Subcutaneous abdominal adipose tissue (tissue), 5 donors: ENCODE measurements around the gene ELOVL3.

Experiments
- H3K27ac ChIP-seq: one replicate; pipeline ENCODE4 v1.7.0; 2013; ENCODE audit warnings: low read depth, mild to moderate bottlenecking, inconsistent platforms, low read length, moderate library complexity
- H3K27me3 ChIP-seq, 5 donors: one replicate each; pipeline ENCODE4 v1.7.0; 2013; ENCODE audit warnings: low read length in 5 of 5, inconsistent platforms in 1 of 5; ENCODE audit not compliant: control insufficient read depth in 5 of 5, insufficient read depth in 4 of 5
- H3K36me3 ChIP-seq, 5 donors: one replicate each; pipeline ENCODE4 v1.7.0; 2013; ENCODE audit warnings: low read length in 5 of 5; ENCODE audit not compliant: control insufficient read depth in 5 of 5, insufficient read depth in 5 of 5
- H3K4me1 ChIP-seq, 5 donors: one replicate each; pipeline ENCODE4 v1.7.0; 2013; ENCODE audit warnings: low read length in 5 of 5, mild to moderate bottlenecking in 3 of 5, moderate library complexity in 1 of 5; ENCODE audit not compliant: control insufficient read depth in 5 of 5, insufficient read depth in 5 of 5
- H3K4me3 ChIP-seq, 5 donors: one replicate each; pipeline ENCODE4 v1.7.0; 2013; ENCODE audit warnings: low read length in 5 of 5, low read depth in 1 of 5
- H3K9ac ChIP-seq, 5 donors: one replicate each; pipeline ENCODE4 v1.7.0; 2013; ENCODE audit warnings: low read length in 5 of 5, mild to moderate bottlenecking in 4 of 5, moderate library complexity in 3 of 5
- H3K9me3 ChIP-seq, 5 donors: one replicate each; pipeline ENCODE4 v1.7.0; 2013; ENCODE audit warnings: low read length in 5 of 5; ENCODE audit not compliant: control insufficient read depth in 5 of 5
- donor health status: healthy.
- donor health status: healthy.
- donor health status: healthy.
- donor health status: healthy.
- donor health status: healthy.

ELOVL3 gene

DNA sequence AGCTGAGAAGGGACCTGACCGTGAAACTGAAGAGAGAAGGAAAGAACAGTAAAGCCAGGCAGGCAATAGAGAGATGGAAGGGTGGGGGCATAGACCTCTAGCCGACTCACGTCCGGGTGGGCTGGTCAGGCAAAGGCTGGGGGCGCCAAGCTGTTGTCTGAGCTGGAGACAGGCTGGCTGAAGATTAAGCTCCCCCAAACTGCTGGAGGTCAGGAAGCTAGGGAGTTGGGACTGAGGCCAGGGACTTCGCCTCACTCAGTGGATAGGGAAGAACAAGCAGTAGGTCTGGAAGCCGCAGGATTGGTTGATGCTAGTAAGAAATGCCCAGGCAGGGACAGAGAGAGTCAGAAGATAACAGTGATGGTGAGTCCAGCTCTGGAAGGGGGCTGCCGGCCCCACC lies 9.9 kb downstream of the ELOVL3 start:
- Histone ChIP-seq H3K27ac (no peak overlapping the region), H3K36me3 (no peaks in the 10 kb centered on the region), H3K27me3 (peaks cover 0 to 28% (median 10%) of the 10 kb centered on the region in 5 donors), H3K9ac (no peak overlapping the region), H3K9me3 (no peaks in the 10 kb centered on the region), H3K4me1 (peaks cover 0 to 19% (median 17%) of the 10 kb centered on the region in 5 donors), H3K4me3 (no peak overlapping the region)

DNA sequence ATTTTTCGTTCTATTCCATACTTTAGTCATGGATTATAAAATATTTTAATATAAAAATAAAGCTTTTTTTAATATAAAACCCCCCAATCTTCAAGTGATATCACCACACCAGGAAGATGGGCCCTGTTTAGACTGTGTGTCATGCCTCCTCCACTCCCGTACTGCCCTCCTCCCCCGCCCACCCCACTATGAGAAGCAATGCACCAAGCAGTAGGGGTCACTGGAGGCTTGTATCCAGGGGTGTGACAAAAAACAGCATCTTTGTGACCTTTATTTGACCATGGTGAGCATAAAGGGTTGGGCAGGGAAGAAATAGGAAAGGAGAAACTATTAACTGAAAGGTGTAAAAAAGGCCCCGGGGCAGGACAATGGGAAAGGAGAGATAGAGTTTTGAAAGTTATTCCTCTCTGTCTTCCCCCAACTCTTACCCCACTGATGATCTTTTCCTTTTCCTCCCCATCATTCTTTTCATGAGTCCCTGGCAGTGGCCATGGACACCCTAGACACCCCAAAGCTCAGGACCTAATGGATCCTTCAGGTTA lies 11.7 kb downstream of the ELOVL3 start:
- H3K27me3 ChIP-seq, result peaks cover 0 to 21% (median 10%) of the 10 kb centered on the region in 5 donors
- no peak overlapping the region for H3K4me3 ChIP-seq
- no peak overlapping the region for H3K9ac ChIP-seq
- H3K9me3 ChIP-seq, result no peaks in the 10 kb centered on the region
- H3K36me3 ChIP-seq, result no peaks in the 10 kb centered on the region
- no peak overlapping the region for H3K27ac ChIP-seq
- peaks cover 2 to 22% (median 17%) of the 10 kb centered on the region in 5 donors for H3K4me1 ChIP-seq

DNA sequence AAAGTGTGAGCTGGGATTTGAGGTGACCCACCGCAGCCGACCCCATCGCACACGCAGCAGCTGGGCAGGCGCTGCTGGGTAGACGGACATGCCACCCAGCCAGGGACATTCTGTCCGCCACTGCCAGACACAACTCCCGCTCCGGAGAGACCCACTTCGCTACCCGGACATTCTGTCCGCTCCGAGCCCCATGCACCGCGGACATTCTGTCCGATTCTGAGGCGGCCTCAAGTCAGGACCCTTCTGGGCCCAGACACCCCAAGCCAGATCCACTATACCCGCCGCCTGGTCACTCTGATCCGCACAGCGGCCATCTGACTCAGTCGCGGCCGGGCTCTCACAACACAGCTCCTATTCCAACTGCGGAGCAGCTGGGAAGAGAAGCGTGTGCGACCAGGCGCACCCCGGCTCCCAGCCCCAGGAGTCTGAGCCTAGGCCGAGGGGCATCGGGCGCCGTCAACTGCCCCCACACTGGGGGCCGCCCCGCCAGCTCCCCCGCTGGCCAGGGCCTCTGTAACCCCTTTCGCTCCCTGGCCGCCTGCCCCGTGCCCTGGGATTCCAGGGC lies 14.4 kb downstream of the ELOVL3 start:
- Histone ChIP-seq H3K36me3 (no peaks in the 10 kb centered on the region), H3K27ac (no peak overlapping the region), H3K27me3 (peaks cover 0 to 8% (median 5%) of the 10 kb centered on the region in 5 donors), H3K4me1 (peaks cover 5 to 32% (median 23%) of the 10 kb centered on the region in 5 donors), H3K9me3 (no peaks in the 10 kb centered on the region), H3K9ac (peak overlapping the region in 4 of 5 donors; percentile 21 to 70 (median 55)), H3K4me3 (peak overlapping the region; percentile 67 to 91 (median 71))

DNA sequence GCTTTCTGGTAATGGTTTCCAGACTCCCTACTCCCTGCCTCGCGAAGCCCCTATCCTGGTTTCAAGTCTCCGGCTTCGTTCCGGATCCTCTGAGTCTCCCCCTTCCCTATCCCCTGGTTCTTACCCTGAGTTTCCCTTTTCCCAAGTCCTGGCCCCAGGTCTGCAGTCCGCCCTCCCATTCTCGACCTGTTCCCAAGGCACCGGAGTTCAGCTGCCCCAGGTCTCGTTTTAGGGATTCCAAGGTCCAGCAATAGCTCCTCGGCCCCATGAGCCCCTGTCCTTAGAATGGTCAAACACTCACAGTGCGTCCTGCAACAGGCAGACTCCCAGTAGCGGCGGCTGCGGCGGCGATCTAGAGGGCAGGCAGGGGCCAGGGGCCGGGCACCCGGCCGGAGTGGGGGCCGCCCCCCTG lies 14.9 kb downstream of the ELOVL3 start:
- Histone ChIP-seq H3K4me1 (peaks cover 5 to 37% (median 26%) of the 10 kb centered on the region in 5 donors), H3K27me3 (peaks cover 0 to 7% (median 3%) of the 10 kb centered on the region in 5 donors), H3K9me3 (no peaks in the 10 kb centered on the region), H3K36me3 (no peaks in the 10 kb centered on the region), H3K4me3 (peak overlapping the region; percentile 67 to 91 (median 71)), H3K9ac (peak overlapping the region in 4 of 5 donors; percentile 21 to 70 (median 55)), H3K27ac (no peak overlapping the region)

DNA sequence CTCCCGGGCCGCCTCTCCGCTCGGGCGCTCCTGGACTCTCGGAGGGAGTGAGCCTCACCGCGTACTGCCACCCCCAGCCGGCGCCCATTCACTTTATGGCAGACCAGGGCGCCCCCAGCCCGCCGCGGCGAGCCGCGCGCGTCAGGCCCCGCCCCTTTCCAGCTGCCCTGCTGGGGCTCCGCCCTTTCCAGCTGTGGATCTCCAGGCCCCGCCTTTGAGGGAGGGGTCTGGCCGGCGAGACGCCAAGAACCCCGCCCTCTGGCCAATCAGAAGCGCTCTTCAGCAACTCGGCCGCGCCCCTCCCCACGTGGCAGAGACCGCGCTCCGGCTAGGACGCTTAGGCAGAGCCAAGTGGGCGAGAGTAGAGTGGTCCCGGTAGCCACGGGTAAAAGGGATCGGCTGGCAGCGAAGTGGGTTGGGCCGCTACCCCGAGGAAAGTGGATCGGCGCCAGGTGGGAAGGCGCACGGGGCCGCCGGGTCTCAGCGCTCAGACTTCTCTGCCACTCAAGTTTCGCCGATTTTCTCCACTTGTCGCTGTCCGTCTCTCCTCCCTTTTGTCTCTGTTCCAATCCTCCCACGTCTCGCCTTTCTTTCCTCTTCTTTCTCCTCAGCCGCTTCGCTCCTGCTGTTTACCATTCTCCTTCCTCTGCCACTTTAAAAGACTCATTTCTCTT lies 15.5 kb downstream of the ELOVL3 start, which contains the start of gene PITX3:
Gene PITX3, minus strand, starts transcription at position 69 of the 674 bp plus-strand sequence. CDS start 9,432 bp downstream, outside the sequence.
- Histone ChIP-seq H3K27ac (peak within 1 kb of the TSS; percentile 20), H3K36me3 (no peaks in the 10 kb centered on the region), H3K4me3 (peak within 1 kb of the TSS; percentile 67 to 91 (median 71)), H3K9ac (peak within 1 kb of the TSS in 4 of 5 donors; percentile 21 to 70 (median 56)), H3K9me3 (no peaks in the 10 kb centered on the region), H3K27me3 (peaks cover 0 to 7% (median 2%) of the 10 kb centered on the region in 5 donors), H3K4me1 (peaks cover 5 to 42% (median 31%) of the 10 kb centered on the region in 5 donors)

DNA sequence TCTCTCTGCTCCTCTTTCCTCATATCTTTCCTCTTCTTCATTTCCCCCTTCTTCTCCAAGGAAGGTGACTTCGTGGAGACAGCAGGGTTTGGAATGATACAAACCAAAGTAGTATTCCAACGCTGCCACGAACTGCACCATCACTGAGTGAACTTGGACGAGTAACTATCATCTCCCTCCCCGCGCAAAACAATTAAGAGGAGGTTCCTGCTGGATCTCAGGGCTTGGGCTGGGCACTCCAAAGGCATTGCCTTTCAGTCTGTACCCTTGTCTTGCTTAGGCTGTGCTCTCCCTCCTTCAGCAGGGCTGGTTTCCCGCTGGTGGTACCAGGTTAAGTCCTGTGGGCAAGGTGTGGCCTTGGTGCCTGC lies 16.0 kb downstream of the ELOVL3 start:
- Histone ChIP-seq H3K27me3 (peaks cover 0 to 7% (median 2%) of the 10 kb centered on the region in 5 donors), H3K36me3 (no peaks in the 10 kb centered on the region), H3K4me1 (peaks cover 5 to 47% (median 37%) of the 10 kb centered on the region in 5 donors), H3K9me3 (no peaks in the 10 kb centered on the region), H3K27ac (peak overlapping the region; percentile 20), H3K4me3 (peak overlapping the region; percentile 67 to 73 (median 71)), H3K9ac (peak overlapping the region in 4 of 5 donors; percentile 16 to 67 (median 52))

DNA sequence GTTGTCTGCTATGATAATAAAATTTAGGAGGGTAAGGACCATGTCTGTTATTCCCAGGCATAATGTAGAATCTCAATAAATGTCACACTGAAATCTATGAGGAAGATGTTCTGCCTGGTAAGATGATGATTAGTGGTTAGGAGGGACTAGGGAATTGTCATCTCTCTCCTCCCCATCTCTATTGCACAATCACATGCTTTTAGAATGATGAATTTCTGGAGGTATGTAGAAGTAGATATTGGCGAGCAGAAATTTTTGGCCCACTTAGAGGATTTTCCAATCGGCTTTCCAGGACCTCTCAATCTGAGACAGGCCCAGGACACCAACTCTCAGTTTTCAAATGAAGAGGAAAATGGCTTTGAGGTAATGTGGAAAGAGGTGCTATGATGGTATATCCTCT lies 17.2 kb downstream of the ELOVL3 start:
- Histone ChIP-seq H3K9ac (no peak overlapping the region), H3K27ac (no peak overlapping the region), H3K9me3 (no peaks in the 10 kb centered on the region), H3K4me1 (peaks cover 7 to 59% (median 49%) of the 10 kb centered on the region in 5 donors), H3K36me3 (no peaks in the 10 kb centered on the region), H3K27me3 (peaks cover 0 to 7% (median 2%) of the 10 kb centered on the region in 5 donors), H3K4me3 (no peak overlapping the region)

DNA sequence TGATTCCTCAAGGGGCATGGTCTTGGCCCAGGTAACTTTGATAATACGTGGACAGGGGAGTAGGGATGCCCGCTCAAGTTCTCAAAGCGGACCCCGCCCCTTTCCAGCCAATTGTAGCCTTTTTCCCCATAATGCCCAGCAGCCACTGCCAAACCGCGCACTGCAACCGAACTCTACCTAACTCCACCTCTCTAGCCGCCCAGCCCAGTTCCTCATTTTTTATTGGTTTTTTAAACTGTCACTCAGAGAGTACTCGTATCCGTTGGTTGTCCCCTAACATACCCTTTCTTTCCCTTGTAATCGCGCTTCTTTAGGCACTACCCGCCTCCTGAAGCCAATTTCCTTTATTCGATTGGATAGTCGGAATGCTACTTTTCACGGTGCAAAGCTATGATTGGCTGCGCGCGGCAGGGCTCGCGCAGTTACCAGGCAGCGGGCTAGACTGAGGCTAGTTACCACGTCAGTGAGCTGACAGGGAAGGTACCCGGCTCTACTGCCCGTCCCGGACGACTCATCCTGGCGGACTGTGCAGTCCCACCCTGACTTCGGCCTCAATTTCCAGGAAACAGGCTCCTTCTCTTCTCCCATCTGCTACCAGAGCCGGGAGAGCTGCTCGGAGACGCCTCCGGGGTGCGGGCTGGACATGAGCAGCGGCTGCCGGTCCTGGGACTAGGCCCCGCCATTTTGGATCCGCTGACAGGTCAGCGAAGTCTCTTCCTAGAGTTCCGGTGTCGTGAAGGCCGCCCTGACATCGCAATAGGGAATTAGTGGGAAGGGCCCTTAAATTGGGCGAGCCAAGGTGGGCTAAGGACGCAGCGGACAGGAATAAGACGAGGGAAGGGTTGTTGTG lies 19.2 kb downstream of the ELOVL3 start, which contains the start of gene GBF1:
Gene GBF1, plus strand, starts transcription at position 451 of the 850 bp plus-strand sequence. CDS start 13,407 bp downstream, outside the sequence.
- no peaks in the 10 kb centered on the region for H3K27me3 ChIP-seq

DNA sequence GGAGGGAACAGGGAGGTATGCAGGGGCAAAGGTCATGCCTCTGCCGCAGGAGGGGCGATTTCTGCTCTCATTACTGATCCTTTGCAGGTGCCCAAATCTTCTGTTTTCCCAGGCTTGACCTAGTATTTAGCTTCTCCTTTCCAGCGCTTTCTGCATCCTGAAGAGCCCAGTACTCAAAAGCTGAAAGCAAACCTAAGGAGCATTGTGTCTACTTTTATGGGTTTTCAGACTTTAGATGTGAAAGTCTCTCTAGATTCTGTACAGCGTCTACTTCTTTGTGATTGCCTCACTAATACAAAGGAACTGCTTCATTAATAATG lies 19.8 kb downstream of the ELOVL3 start:
- H3K4me1 ChIP-seq, result peaks cover 7 to 55% (median 48%) of the 10 kb centered on the region in 5 donors
- peak overlapping the region; percentile 95 for H3K27ac ChIP-seq
- peaks cover 0 to 4% (median 0%) of the 10 kb centered on the region in 5 donors for H3K36me3 ChIP-seq
- no peaks in the 10 kb centered on the region for H3K27me3 ChIP-seq
- H3K9me3 ChIP-seq, result no peaks in the 10 kb centered on the region
- peak overlapping the region; percentile 91 to 99 (median 96) for H3K4me3 ChIP-seq
- H3K9ac ChIP-seq, result peak overlapping the region; percentile 81 to 98 (median 97)

More for the DNA sequence above, 19.2 kb downstream of the ELOVL3 start, which contains the start of gene GBF1:
- peaks cover 0 to 4% (median 0%) of the 10 kb centered on the region in 5 donors for H3K36me3 ChIP-seq
- peak within 1 kb of the TSS; percentile 95 for H3K27ac ChIP-seq
- H3K4me1 ChIP-seq, result peaks cover 7 to 61% (median 54%) of the 10 kb centered on the region in 5 donors
- H3K9ac ChIP-seq, result peak within 1 kb of the TSS; percentile 81 to 98 (median 97)
- no peaks in the 10 kb centered on the region for H3K9me3 ChIP-seq
- H3K4me3 ChIP-seq, result peak within 1 kb of the TSS; percentile 91 to 99 (median 96)
